Measurements from ENCODE around the gene EBPL.

- TF ChIP-seq CTCF (IDR thresholded peaks at IDR 0.05) (no peak), POLR2AphosphoS5 (IDR thresholded peaks at IDR 0.05) (no peak), EP300 (IDR thresholded peaks at IDR 0.05) (no peak)
Measured at GRCh38 chr13:49651570-49652354, 39.5 kb downstream of the EBPL start.
